Uterus (tissue), 2 donors: Measurements from ENCODE around the gene MED22.

Source experiments
- POLR2A ChIP-seq, 2 donors: fragments of 450-650 bp; IDR thresholded peaks; one replicate each; pipeline ENCODE4 v1.6.1; 2016; ENCODE audit warnings: antibody characterized with exemption in 2 of 2, mild to moderate bottlenecking in 1 of 2, moderate library complexity in 1 of 2
- TF ChIP-seq, protein P1 (sequence below), 4 experiments: fragments of 200-600 bp in 2 of 4; fragments of 450-650 bp in 2 of 4; sonication (generic) in 2 of 4; IDR thresholded peaks; one replicate each; pipeline ENCODE4 v1.5.1; 2016 to 2019; ENCODE audit warnings: antibody characterized with exemption in 4 of 4, mild to moderate bottlenecking in 2 of 4, moderate library complexity in 1 of 4

GRCh38 chr9:133345596-133345995 is 2.3 kb downstream of the MED22 start:
- TF ChIP-seq, protein P1, sequence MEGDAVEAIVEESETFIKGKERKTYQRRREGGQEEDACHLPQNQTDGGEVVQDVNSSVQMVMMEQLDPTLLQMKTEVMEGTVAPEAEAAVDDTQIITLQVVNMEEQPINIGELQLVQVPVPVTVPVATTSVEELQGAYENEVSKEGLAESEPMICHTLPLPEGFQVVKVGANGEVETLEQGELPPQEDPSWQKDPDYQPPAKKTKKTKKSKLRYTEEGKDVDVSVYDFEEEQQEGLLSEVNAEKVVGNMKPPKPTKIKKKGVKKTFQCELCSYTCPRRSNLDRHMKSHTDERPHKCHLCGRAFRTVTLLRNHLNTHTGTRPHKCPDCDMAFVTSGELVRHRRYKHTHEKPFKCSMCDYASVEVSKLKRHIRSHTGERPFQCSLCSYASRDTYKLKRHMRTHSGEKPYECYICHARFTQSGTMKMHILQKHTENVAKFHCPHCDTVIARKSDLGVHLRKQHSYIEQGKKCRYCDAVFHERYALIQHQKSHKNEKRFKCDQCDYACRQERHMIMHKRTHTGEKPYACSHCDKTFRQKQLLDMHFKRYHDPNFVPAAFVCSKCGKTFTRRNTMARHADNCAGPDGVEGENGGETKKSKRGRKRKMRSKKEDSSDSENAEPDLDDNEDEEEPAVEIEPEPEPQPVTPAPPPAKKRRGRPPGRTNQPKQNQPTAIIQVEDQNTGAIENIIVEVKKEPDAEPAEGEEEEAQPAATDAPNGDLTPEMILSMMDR (IDR thresholded peaks at IDR 0.05): no peak
- no peak for TF ChIP-seq POLR2A (IDR thresholded peaks at IDR 0.05)
